ENCODE data around the gene SCYL1. TPM values are rescaled to one million over a fixed set of nuclear protein-coding genes. Genes with fewer than 3 reads are reported as not detected.

Gene SCYL1
- total RNA-seq, 1 experiment from 2014 or later = 54.7 TPM

DNA sequence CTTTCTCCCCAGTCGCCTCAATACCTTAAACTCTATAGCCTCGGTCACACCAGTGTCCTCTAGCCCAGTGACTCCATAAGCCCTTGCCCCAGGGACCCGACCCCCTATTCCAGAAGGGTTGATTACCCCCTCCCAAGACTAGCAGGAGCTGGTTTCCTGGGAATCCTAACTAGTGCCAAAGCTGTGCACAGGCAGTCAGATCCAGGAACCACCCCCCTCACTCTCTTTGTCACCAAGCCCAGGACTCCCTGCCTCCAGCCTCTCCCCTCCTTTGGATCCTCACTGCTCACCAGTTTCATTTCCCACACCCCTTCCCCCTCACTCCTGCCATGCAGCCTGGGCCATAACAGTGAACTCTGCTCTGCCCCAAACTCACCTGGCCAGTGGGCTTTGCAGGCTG, 23.5 kb downstream of the SCYL1 start:
- H3K79me1 ChIP-seq (ENCODE audit: insufficient read depth, low read depth, low read length, poor library complexity, severe bottlenecking) = no peaks in the 10 kb centered on the region
- TF ChIP-seq CTCF (conservative IDR thresholded peaks at IDR 0.05) = no peak
- H3K27ac Mint-ChIP-seq = no peak overlapping the region

More for the DNA sequence above, 23.5 kb downstream of the SCYL1 start:
- Histone ChIP-seq H3K27ac (ENCODE audit: insufficient read length, low read depth, low read length) (no peak overlapping the region), H3K27me3 (ENCODE audit: insufficient read depth, low read length) (peaks cover 4% of the 10 kb centered on the region; the same call in 1 of the 2 replicates), H2BK5ac (ENCODE audit: insufficient read length, low read length) (no peak overlapping the region), H3K14ac (ENCODE audit: insufficient read depth, low read length) (no peak overlapping the region), H3T11ph (ENCODE audit: low read length) (no peak overlapping the region), H2AK5ac (ENCODE audit: insufficient read length, low read length) (no peak overlapping the region), H3K4me1 (ENCODE audit: insufficient read depth, low read length) (peaks cover 2% of the 10 kb centered on the region; the same call in 1 of the 2 replicates), H3K79me2 (ENCODE audit: insufficient read depth, low read length) (no peaks in the 10 kb centered on the region), H4K20me1 (ENCODE audit: control insufficient read depth, insufficient read depth, insufficient read length) (no peaks in the 10 kb centered on the region), H2AFZ (ENCODE audit: low read length) (no peak overlapping the region), H3K23ac (ENCODE audit: insufficient read length, low read depth, low read length) (no peak overlapping the region), H3K18ac (ENCODE audit: insufficient read length, low read depth, low read length) (no peak overlapping the region), H2BK20ac (ENCODE audit: low read depth, low read length, poor library complexity, severe bottlenecking) (no peak overlapping the region), H4K5ac (ENCODE audit: insufficient read length, low read depth, low read length) (no peak overlapping the region), H3K9ac (ENCODE audit: extremely low read depth, insufficient read length, low read length) (no peak overlapping the region), H4K91ac (ENCODE audit: insufficient read length, low read depth, low read length) (no peak overlapping the region), H4K8ac (replicated peaks; ENCODE audit: insufficient read length, low read depth, low read length) (no peak overlapping the region), H3K23me2 (ENCODE audit: insufficient read length, low read depth, low read length, poor library complexity, severe bottlenecking) (peaks cover 2% of the 10 kb centered on the region), H3K4ac (ENCODE audit: low read depth, low read length) (no peak overlapping the region), H2BK12ac (ENCODE audit: insufficient read length, low read depth, low read length) (no peak overlapping the region), H3K9me3 (ENCODE audit: control insufficient read depth, low read depth, low read length) (no peaks in the 10 kb centered on the region), H3K56ac (ENCODE audit: insufficient read length, low read depth, low read length) (no peak overlapping the region), H2BK15ac (ENCODE audit: low read depth, low read length) (no peak overlapping the region), H3K4me2 (ENCODE audit: insufficient read depth, insufficient read length, low read length) (no peak overlapping the region), H2BK120ac (ENCODE audit: low read depth, low read length, poor library complexity, severe bottlenecking) (no peak overlapping the region)
- Mint-ChIP-seq H3K4me3 (peak overlapping the region in 1 of 2 experiments; percentile 10; a peak in 1 of 5 replicates), H3K9me3 (peaks cover 0 to 2% of the 10 kb centered on the region in 2 experiments; a peak in 2 of 5 replicates), H3K27me3 (ENCODE audit: low read depth) (peaks cover 87% of the 10 kb centered on the region), H3K36me3 (ENCODE audit: insufficient read depth in 1 of 3, low read depth in 3 of 3) (no peaks in the 10 kb centered on the region), H3K4me1 (peaks cover 28 to 46% of the 10 kb centered on the region in 2 experiments)
- DNase-seq = no peak
- no CpG with 5 or more reads among the region's 3 CpGs for WGBS (ENCODE audit: extremely low coverage, insufficient read length, low lambda C conversion rate)
